GM18517 (cell line): ENCODE data around the gene C14orf132.
"Not testable (repeated sequence)": the region's sequence is repeated elsewhere in the genome, so short reads cannot be mapped to it uniquely, and the experiment has no call there.

Experiments
- ATAC-seq: cut with Tn5 transposase; IDR thresholded peaks from one replicate; pipeline ENCODE4 v1.9.1; 2021; ENCODE audit warnings: mild to moderate bottlenecking, moderate library complexity; ENCODE audit not compliant: unreplicated experiment

C14orf132 gene

GRCh38 chr14:96058576-96059200, 19.5 kb downstream of the C14orf132 start:
- ATAC-seq = no peak

- no peak for ATAC-seq
Observed at GRCh38 chr14:96059519-96060135, 20.5 kb downstream of the C14orf132 start.

GRCh38 chr14:96060186-96060933, 21.2 kb downstream of the C14orf132 start:
- no peak for ATAC-seq

- no peak for ATAC-seq
Observed at GRCh38 chr14:96062010-96062409, 22.8 kb downstream of the C14orf132 start.

- ATAC-seq = no peak
Observed at GRCh38 chr14:96062506-96062905, 23.3 kb downstream of the C14orf132 start.

GRCh38 chr14:96064866-96065265, 25.7 kb downstream of the C14orf132 start:
- ATAC-seq = no peak

GRCh38 chr14:96065661-96066459, 26.7 kb downstream of the C14orf132 start:
- ATAC-seq = no peak

GRCh38 chr14:96066976-96067375, 27.8 kb downstream of the C14orf132 start:
- no peak for ATAC-seq

- no peak for ATAC-seq
Observed at GRCh38 chr14:96067985-96068930, 29.1 kb downstream of the C14orf132 start.

GRCh38 chr14:96069421-96069820, 30.3 kb downstream of the C14orf132 start:
- ATAC-seq = no peak

GRCh38 chr14:96071561-96071960, 32.4 kb downstream of the C14orf132 start:
- ATAC-seq = no peak

- no peak for ATAC-seq
Observed at GRCh38 chr14:96072076-96072475, 32.9 kb downstream of the C14orf132 start.

- no peak for ATAC-seq
Observed at GRCh38 chr14:96072746-96073145, 33.6 kb downstream of the C14orf132 start.

GRCh38 chr14:96073260-96074039, 34.3 kb downstream of the C14orf132 start:
- ATAC-seq = not testable (repeated sequence)

GRCh38 chr14:96077983-96078624, 38.9 kb downstream of the C14orf132 start:
- no peak for ATAC-seq

- no peak for ATAC-seq
Observed at GRCh38 chr14:96078625-96079016, 39.5 kb downstream of the C14orf132 start.

GRCh38 chr14:96079066-96079465, 39.9 kb downstream of the C14orf132 start:
- no peak for ATAC-seq

- ATAC-seq = no peak
Observed at GRCh38 chr14:96080571-96080970, 41.4 kb downstream of the C14orf132 start.

GRCh38 chr14:96081224-96081623, 42.1 kb downstream of the C14orf132 start:
- ATAC-seq = no peak
